ENCODE measurements around the gene SGTA. TPM values are rescaled to one million over a fixed set of nuclear protein-coding genes. Genes with fewer than 3 reads are reported as not detected.

The SGTA gene
- total and polyA plus RNA-seq, 8 donors = 39.2 to 56.9 (median 46.7) TPM

DNA sequence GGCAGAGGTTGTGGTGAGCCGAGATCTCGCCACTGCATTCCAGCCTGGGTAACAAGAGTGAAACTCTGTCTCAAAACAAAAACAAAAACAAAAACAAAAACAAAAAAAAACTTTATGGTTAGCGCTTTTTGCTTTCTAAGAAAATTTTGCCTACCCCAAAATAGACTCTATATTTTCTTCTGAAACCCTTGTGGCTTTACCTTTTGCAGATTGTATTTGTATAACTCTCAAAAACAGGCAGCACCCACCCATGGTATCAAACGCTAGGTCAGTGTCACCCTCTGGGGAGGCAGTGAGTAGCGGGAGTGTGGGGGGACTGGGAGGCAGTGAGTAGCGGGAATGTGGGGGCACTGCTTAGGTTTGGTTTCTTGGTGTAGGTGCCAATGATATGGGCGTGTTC lies 35.7 kb downstream of the SGTA start:
- no peak overlapping the region for H3K4me3 ChIP-seq
- no peak overlapping the region for H3K27ac ChIP-seq
- DNase-seq (no peak), ATAC-seq (no peak)
- peaks cover 0 to 21% of the 10 kb centered on the region in 2 donors for H3K27me3 ChIP-seq
- H3K36me3 ChIP-seq = no peaks in the 10 kb centered on the region
- peaks cover 0 to 7% of the 10 kb centered on the region in 2 donors for H3K4me1 ChIP-seq
- TF ChIP-seq, protein P1, sequence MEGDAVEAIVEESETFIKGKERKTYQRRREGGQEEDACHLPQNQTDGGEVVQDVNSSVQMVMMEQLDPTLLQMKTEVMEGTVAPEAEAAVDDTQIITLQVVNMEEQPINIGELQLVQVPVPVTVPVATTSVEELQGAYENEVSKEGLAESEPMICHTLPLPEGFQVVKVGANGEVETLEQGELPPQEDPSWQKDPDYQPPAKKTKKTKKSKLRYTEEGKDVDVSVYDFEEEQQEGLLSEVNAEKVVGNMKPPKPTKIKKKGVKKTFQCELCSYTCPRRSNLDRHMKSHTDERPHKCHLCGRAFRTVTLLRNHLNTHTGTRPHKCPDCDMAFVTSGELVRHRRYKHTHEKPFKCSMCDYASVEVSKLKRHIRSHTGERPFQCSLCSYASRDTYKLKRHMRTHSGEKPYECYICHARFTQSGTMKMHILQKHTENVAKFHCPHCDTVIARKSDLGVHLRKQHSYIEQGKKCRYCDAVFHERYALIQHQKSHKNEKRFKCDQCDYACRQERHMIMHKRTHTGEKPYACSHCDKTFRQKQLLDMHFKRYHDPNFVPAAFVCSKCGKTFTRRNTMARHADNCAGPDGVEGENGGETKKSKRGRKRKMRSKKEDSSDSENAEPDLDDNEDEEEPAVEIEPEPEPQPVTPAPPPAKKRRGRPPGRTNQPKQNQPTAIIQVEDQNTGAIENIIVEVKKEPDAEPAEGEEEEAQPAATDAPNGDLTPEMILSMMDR (IDR thresholded peaks at IDR 0.05) = no peak
- intact Hi-C loops (cut with DNase I) = loop anchor here in 1 of 2 donors (10.0 kb wide), 1 partner anchor 93 kb away; no protein-coding TSS in a partner anchor
- H3K9me3 ChIP-seq = no peaks in the 10 kb centered on the region

GRCh38 chr19:2744113-2744512 lies 39.0 kb downstream of the SGTA start:
- no peak overlapping the region for H3K4me3 ChIP-seq
- intact Hi-C loops (cut with DNase I) = loop anchor here (5.0 to 10.0 kb wide), 2 partner anchors 89 to 97 kb away; no protein-coding TSS in a partner anchor
- H3K27ac ChIP-seq = no peak overlapping the region
- no peak for ATAC-seq
- DNase-seq = no peak
- H3K4me1 ChIP-seq = peaks cover 1 to 11% of the 10 kb centered on the region in 2 donors
- H3K27me3 ChIP-seq = peaks cover 0 to 40% of the 10 kb centered on the region in 2 donors
- H3K36me3 ChIP-seq = no peaks in the 10 kb centered on the region
- H3K9me3 ChIP-seq = no peaks in the 10 kb centered on the region
- TF ChIP-seq, protein P1 (IDR thresholded peaks at IDR 0.05) = no peak

GRCh38 chr19:2743099-2743498 lies 40.0 kb downstream of the SGTA start:
- Histone ChIP-seq H3K4me3 (no peak overlapping the region), H3K4me1 (peaks cover 5 to 18% of the 10 kb centered on the region in 2 donors), H3K27ac (no peak overlapping the region), H3K36me3 (no peaks in the 10 kb centered on the region), H3K9me3 (no peaks in the 10 kb centered on the region), H3K27me3 (peaks cover 0 to 40% of the 10 kb centered on the region in 2 donors)
- intact Hi-C loops (cut with DNase I) = loop anchor here (5.0 to 10.0 kb wide), 2 partner anchors 88 to 96 kb away; no protein-coding TSS in a partner anchor
- TF ChIP-seq, protein P1 (IDR thresholded peaks at IDR 0.05) = no peak
- no peak for ATAC-seq
- DNase-seq = no peak

DNA sequence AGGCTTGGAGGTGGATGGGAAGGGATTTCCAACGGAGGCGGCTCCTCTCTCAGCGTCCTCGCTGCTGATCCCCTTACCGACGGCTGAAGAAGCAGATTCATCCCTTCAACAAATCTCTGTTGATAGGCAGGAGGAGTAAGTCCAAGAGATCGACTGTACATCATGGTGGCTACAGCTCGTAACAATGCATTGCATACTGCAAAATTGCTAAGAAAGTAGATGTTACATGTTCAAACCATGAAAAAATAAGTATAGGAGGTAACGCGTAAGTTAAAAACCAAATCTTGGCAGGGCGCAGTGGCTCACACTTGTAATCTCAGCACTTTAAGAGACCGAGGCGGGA lies 42.8 kb downstream of the SGTA start:
- intact Hi-C loops (cut with DNase I) = loop anchor here (5.0 to 10.0 kb wide), 2 partner anchors 85 to 93 kb away; no protein-coding TSS in a partner anchor
- Histone ChIP-seq H3K27ac (no peak overlapping the region), H3K36me3 (peaks cover 0 to 20% of the 10 kb centered on the region in 2 donors), H3K4me1 (peaks cover 5 to 30% of the 10 kb centered on the region in 2 donors), H3K4me3 (peak overlapping the region in 1 of 2 donors; percentile 63), H3K9me3 (peaks cover 0 to 2% of the 10 kb centered on the region in 2 donors), H3K27me3 (peaks cover 0 to 40% of the 10 kb centered on the region in 2 donors)
- no peak for DNase-seq
- TF ChIP-seq, protein P1 (IDR thresholded peaks at IDR 0.05) = no peak
- no peak for ATAC-seq

GRCh38 chr19:2739602-2740313 lies 43.3 kb downstream of the SGTA start, which contains the start of gene SLC39A3:
TSS of gene SLC39A3 (minus strand) at chr19:2740017. CDS start at chr19:2737257, 2,760 bp downstream.
- TF ChIP-seq, protein P1 (IDR thresholded peaks at IDR 0.05) = peak in 1 of 2 donors; percentile 19
- intact Hi-C loops (cut with DNase I) = loop anchor here (5.0 to 10.0 kb wide), 2 partner anchors 85 to 92 kb away; no protein-coding TSS in a partner anchor
- peak within 1 kb of the TSS in 1 of 2 donors; percentile 65 for H3K27ac ChIP-seq
- peak; percentile 100 for ATAC-seq
- H3K27me3 ChIP-seq = peaks cover 0 to 36% of the 10 kb centered on the region in 2 donors
- peaks cover 5 to 30% of the 10 kb centered on the region in 2 donors for H3K4me1 ChIP-seq
- peaks cover 0 to 2% of the 10 kb centered on the region in 2 donors for H3K9me3 ChIP-seq
- H3K4me3 ChIP-seq = peak within 1 kb of the TSS; percentile 63 to 99
- peak; percentile 94 to 99 (median 96) for DNase-seq
- peaks cover 0 to 25% of the 10 kb centered on the region in 2 donors for H3K36me3 ChIP-seq
